AG10803 (cell line): Measurements from ENCODE around the gene COX10.
"Not testable (repeated sequence)": the region's sequence is repeated elsewhere in the genome, so short reads cannot be mapped to it uniquely, and the experiment has no call there.

Experiments used
- DNase-seq: peaks from one replicate; pipeline ENCODE4 v3.0.0; 2010; ENCODE audit warnings: low read depth
- H3K4me3 ChIP-seq: 2 replicates; pipeline ENCODE4 v1.5.1; 2011; ENCODE audit warnings: mild to moderate bottlenecking, low read length, control low read depth
- TF ChIP-seq, protein P1 (sequence below): conservative IDR thresholded peaks from 2 replicates; pipeline ENCODE4 v1.5.1; 2011; ENCODE audit warnings: mild to moderate bottlenecking, low read length, control low read depth, inconsistent platforms

Gene COX10

DNA sequence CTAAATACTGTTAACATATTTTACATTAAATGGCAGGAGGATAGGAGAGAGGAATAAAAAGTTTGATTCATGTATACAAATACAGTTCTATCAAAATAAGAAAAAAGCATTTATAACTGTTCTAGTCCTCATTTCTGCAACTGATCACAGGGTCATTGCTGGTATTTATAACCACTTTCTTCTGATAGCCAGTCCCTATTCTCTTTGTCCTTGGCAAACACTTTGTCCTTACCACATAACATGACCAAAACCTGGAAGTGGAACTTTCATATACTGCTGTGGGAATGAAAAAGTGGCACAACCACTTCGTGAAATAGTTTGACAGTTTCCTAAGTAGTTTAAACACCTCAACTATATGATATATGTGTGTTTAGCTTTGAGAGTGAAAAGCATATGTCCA, 84.1 kb downstream of the COX10 start:
- TF ChIP-seq, protein P1, sequence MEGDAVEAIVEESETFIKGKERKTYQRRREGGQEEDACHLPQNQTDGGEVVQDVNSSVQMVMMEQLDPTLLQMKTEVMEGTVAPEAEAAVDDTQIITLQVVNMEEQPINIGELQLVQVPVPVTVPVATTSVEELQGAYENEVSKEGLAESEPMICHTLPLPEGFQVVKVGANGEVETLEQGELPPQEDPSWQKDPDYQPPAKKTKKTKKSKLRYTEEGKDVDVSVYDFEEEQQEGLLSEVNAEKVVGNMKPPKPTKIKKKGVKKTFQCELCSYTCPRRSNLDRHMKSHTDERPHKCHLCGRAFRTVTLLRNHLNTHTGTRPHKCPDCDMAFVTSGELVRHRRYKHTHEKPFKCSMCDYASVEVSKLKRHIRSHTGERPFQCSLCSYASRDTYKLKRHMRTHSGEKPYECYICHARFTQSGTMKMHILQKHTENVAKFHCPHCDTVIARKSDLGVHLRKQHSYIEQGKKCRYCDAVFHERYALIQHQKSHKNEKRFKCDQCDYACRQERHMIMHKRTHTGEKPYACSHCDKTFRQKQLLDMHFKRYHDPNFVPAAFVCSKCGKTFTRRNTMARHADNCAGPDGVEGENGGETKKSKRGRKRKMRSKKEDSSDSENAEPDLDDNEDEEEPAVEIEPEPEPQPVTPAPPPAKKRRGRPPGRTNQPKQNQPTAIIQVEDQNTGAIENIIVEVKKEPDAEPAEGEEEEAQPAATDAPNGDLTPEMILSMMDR = no peak
- H3K4me3 ChIP-seq = no peak overlapping the region
- no peak for DNase-seq

DNA sequence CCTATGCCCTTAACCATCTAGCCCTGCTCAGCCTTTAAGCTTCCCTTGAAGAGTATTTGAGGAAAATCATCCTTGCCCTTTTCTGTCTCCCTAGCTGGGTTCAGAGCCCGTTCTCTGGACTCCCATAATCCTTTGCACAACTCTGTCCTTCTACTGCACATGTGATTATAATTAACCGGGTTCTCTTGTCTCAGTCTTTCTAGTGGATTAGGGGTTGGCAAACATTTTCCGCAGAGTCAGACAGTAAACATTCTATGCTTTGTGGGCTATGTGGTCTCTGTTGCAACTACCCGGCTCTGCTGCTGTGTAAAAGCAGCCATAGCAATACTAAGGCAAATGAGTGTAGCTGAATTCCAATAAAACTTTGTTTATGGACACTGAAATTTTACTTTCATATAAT, 87.4 kb downstream of the COX10 start:
- H3K4me3 ChIP-seq = no peak overlapping the region
- peak; percentile 93 for DNase-seq
- TF ChIP-seq, protein P1 = no peak

DNA sequence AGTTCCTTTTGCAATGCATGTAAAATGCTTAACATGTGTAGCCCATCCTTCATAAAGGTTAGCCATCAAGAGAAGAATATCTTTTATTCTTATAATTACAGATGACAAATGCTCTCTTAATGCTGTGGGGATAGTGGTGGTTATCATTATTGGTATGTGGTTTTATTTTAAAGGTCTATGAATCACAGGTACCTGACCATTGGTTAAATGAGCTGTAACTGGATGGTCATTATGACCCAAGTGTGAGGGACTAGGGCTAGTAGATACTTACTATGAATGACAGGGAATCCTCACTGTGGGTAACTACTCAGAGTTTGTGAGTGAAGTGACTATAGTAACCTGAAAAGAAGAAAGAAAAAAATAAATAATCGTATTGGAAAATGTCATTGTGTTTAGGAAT, 88.5 kb downstream of the COX10 start:
- TF ChIP-seq, protein P1 = no peak
- no peak overlapping the region for H3K4me3 ChIP-seq
- DNase-seq = no peak

DNA sequence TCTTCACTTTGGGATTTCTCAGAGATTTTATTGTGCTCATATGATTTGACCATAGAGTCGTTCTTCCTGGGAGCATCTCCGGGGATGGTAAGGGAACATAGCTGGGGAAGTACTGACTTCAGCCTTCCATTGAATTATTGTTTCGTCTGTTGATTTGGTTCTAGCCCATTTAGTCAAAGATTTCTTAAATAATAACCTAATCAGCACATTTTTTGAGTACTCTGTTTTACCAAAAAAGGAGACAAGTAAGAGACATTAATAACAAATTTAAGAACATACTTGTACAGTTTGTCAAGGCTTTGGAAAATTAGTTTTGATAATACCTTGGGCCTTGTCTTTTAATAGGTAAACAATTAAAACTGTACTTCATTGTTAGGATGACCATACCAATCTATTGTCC, 89.4 kb downstream of the COX10 start:
- TF ChIP-seq, protein P1 = no peak
- DNase-seq = no peak
- no peak overlapping the region for H3K4me3 ChIP-seq

DNA sequence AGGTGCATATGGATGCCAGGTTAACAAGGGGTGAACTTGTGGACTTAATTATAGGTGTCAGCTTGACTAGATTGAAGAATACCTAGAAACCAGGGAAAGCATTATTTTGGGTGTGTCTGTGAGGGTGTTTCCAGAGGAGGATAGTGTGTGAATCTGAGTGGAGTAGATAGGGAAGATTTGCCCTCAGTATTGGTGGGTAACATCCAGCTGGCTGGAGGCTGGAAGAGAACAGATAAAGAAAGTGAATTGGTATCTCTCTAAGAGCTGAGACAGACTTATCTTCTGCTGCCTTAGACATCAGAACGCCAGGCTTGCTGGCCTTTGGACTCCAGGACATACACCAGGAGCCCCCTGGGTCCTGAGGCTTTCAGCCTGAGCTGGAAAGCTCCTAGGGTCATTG, 92.1 kb downstream of the COX10 start:
- TF ChIP-seq, protein P1 = no peak
- H3K4me3 ChIP-seq = no peak overlapping the region
- no peak for DNase-seq

DNA sequence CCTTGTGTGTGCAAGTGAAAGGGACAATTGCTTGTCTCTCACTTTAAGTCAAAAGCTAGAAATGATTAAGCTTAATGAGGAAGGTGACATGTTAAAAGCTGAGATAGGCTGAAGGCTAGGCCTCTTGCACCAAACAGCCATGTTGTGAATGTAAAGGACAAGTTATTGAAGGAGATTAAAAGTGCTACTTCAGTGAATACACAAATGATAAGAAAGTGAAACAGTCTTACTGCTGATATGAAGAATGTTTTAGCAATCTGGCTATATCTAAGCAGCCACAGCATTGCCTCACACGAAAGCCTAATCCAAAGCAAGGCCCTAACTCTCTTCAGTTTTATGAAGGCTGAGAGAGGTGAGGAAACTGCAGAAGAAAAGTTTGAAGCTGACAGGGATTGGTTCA, 96.3 kb downstream of the COX10 start:
- no peak for DNase-seq
- no peak overlapping the region for H3K4me3 ChIP-seq
- TF ChIP-seq, protein P1 = no peak

DNA sequence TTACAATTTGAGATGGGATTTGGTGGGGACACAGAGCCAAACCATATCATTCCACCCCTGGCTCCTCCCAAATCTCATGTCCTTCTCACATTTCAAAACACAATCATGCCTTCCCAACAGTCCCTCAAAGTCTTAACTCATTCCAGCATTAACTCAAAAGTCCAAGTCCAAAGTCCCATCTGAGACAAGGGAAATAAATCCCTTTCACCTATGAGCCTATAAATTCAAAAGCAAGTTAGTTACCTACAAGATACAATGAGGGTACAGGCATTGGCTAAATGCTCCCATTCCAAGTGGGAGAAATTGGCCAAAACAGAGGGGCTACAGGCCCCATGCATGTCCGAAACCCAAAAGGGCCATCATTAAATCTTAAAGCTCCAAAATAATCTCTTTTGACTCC, 98.5 kb downstream of the COX10 start:
- not testable (repeated sequence) for DNase-seq, H3K4me3 ChIP-seq

DNA sequence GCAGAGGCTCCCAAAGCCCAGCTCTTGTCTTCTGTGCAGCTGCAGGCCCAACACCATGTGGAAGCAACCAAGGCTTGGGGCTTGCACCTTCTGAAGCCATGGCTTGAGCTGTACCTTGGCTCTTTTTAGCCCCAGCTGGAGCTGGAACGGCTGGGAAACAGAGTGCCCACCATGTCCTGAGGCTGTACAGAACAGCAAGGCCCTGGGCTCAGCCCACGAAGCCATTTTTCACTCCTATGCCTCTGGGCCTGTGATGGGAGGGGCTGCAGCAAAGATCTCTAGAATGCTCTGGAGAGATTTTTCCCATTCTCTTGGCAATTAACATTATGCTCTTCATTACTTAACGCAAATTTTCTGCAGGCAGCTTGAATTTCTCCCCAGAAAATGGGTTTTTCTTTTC, 99.3 kb downstream of the COX10 start:
- no peak for DNase-seq
- TF ChIP-seq, protein P1 = no peak

More for the DNA sequence above, 99.3 kb downstream of the COX10 start:
- no peak overlapping the region for H3K4me3 ChIP-seq
